ENCODE data around the gene VAX1.

- TF ChIP-seq CTCF (conservative IDR thresholded peaks at IDR 0.05; ENCODE audit: low read length) (peak; percentile 98), EZH2phosphoT487 (IDR thresholded peaks at IDR 0.05; ENCODE audit: borderline replicate concordance) (no peak)
Measured at GRCh38 chr10:117174439-117175214, 36.6 kb upstream of the VAX1 start.

Measured in Loucy (cell line).